GM23248 (cell line): Measurements from ENCODE around the gene MEF2A. TPM values are rescaled to one million over a fixed set of nuclear protein-coding genes. Genes with fewer than 3 reads are reported as not detected.

Source experiments
- DNase-seq: peaks from one replicate; pipeline ENCODE4 v3.0.0-alpha.2; 2015
- H2AFZ ChIP-seq: fragments of 200-600 bp; sonication (generic); 2 replicates; pipeline ENCODE4 v1.6.1; 2016; ENCODE audit warnings: antibody characterized with exemption
- H3F3A ChIP-seq: fragments of 200-600 bp; sonication (generic); 2 replicates; pipeline ENCODE4 v1.6.1; 2016; ENCODE audit warnings: mild to moderate bottlenecking, antibody characterized with exemption, mixed run types; ENCODE audit not compliant: insufficient read depth
- H3K27ac ChIP-seq: fragments of 200-600 bp; sonication (generic); 2 replicates; pipeline ENCODE4 v1.5.1; 2016; ENCODE audit warnings: mild to moderate bottlenecking
- H3K27me3 ChIP-seq: fragments of 200-600 bp; sonication (generic); replicated peaks from 2 replicates; pipeline ENCODE4 v1.6.1; 2016; ENCODE audit warnings: mild to moderate bottlenecking; ENCODE audit not compliant: insufficient read depth
- H3K36me3 ChIP-seq: fragments of 200-600 bp; sonication (generic); 2 replicates; pipeline ENCODE4 v1.6.1; 2016; ENCODE audit warnings: low read depth, mild to moderate bottlenecking
- H3K4me1 ChIP-seq: fragments of 200-600 bp; sonication (generic); 2 replicates; pipeline ENCODE4 v1.6.1; 2016; ENCODE audit warnings: mild to moderate bottlenecking; ENCODE audit not compliant: insufficient read depth
- H3K4me2 ChIP-seq: fragments of 200-600 bp; sonication (generic); one replicate; pipeline ENCODE4 v1.6.1; 2016; ENCODE audit warnings: mild to moderate bottlenecking; ENCODE audit not compliant: unreplicated experiment
- H3K4me3 ChIP-seq: fragments of 200-600 bp; sonication (generic); 2 replicates; pipeline ENCODE4 v1.5.1; 2016; ENCODE audit warnings: mild to moderate bottlenecking
- H3K79me2 ChIP-seq: fragments of 200-600 bp; sonication (generic); 2 replicates; pipeline ENCODE4 v1.6.1; 2016; ENCODE audit warnings: mild to moderate bottlenecking; ENCODE audit not compliant: insufficient read depth
- H3K9ac ChIP-seq: fragments of 200-600 bp; sonication (generic); 2 replicates; pipeline ENCODE4 v1.6.1; 2016; ENCODE audit warnings: mild to moderate bottlenecking
- H3K9me2 ChIP-seq: fragments of 200-600 bp; sonication (generic); 2 replicates; pipeline ENCODE4 v1.6.1; 2016; ENCODE audit warnings: mixed run types, mild to moderate bottlenecking, moderate library complexity; ENCODE audit not compliant: insufficient read depth
- H3K9me3 ChIP-seq: fragments of 200-600 bp; sonication (generic); one replicate; pipeline ENCODE4 v1.6.1; 2017; ENCODE audit warnings: low read depth
- H4K20me1 ChIP-seq: fragments of 200-600 bp; sonication (generic); 2 replicates; pipeline ENCODE4 v1.6.0; 2016; ENCODE audit not compliant: insufficient read depth
- EZH2 ChIP-seq: fragments of 200-600 bp; sonication (generic); IDR thresholded peaks from 2 replicates; pipeline ENCODE4 v1.6.1; 2018; ENCODE audit warnings: antibody characterized with exemption, mild to moderate bottlenecking; ENCODE audit not compliant: insufficient read depth, poor library complexity, severe bottlenecking
- EZH2phosphoT487 ChIP-seq: fragments of 200-600 bp; sonication (generic); IDR thresholded peaks from 2 replicates; pipeline ENCODE4 v1.6.1; 2018; ENCODE audit warnings: antibody characterized with exemption, moderate library complexity, mild to moderate bottlenecking, low read depth; ENCODE audit not compliant: insufficient read depth
- WGBS, 2 experiments: methylation state at CpG; one replicate each; pipeline ENCODE4 v1.1.6; 2015 to 2017; ENCODE audit warnings: low lambda C conversion rate in 2 of 2, low coverage in 1 of 2; ENCODE audit errors: missing lambda C conversion rate in 2 of 2; 5-methylcytosine and 5-hydroxymethylcytosine counted together
- in situ Hi-C: fragments of 300-500 bp; cut with MboI; formaldehyde crosslinking; loops from 2 replicates; pipeline ENCODE4 v1.15.0; 2020
- polyA plus RNA-seq: library from polyadenylated mRNA; unstranded; fragments of >200 nt; fragmentation: Nextera tagmentation; extraction: Ambion mirVana; gene quantifications from 2 replicates; pipeline ENCODE4 v1.2.1, GENCODE V29; 2016
- total RNA-seq: library from RNA; depleted of rRNA; stranded (reverse); fragments of >200 nt; shearing (Covaris generic); gene quantifications from 2 replicates; pipeline ENCODE4 v1.2.3, GENCODE V29; 2014

Gene MEF2A
- total and polyA plus RNA-seq, 2 experiments from 2014 or later: 24.3 to 37.8 TPM

GRCh38 chr15:99752556-99752955, 186.8 kb downstream of the MEF2A start:
- no peak overlapping the region for H2AFZ ChIP-seq
- H3K36me3 ChIP-seq: no peaks in the 10 kb centered on the region
- H3K4me3 ChIP-seq: no peak overlapping the region
- no peaks in the 10 kb centered on the region for H3K9me3 ChIP-seq
- H3K4me2 ChIP-seq: no peak overlapping the region
- no peaks in the 10 kb centered on the region for H3F3A ChIP-seq
- H4K20me1 ChIP-seq: no peaks in the 10 kb centered on the region
- no peaks in the 10 kb centered on the region for H3K27me3 ChIP-seq
- no peaks in the 10 kb centered on the region for H3K9me2 ChIP-seq
- in situ Hi-C loops: no loop called here
- no peaks in the 10 kb centered on the region for H3K79me2 ChIP-seq
- no peaks in the 10 kb centered on the region for H3K4me1 ChIP-seq
- no peak for DNase-seq
- H3K27ac ChIP-seq: no peak overlapping the region
- no peak for TF ChIP-seq EZH2phosphoT487
- no peak for TF ChIP-seq EZH2
- WGBS, 2 experiments: 60 to 72% methylated on average over 4 of the region's 4 CpGs
- H3K9ac ChIP-seq: no peak overlapping the region

DNA sequence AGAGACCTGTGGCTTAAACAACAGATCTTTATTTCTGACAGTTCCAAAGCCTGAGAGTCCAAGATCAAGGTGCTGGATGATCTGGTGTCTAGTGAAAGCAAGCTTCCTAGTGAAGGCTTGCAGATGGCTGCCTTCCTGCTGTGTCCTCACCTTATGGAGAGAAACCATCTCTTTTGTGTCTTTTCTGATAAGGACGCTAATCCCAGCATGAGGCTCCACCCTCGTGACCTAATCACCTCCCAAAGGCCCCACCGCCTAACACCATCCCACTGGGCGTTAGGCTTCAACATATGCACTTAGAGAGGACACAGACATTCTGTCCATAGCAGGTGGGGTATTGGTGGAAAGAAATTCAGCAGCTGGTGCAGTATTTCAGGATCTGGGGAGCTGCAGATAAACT, 187.3 kb downstream of the MEF2A start:
- 86 to 92% methylated on average over 4 of the region's 4 CpGs for WGBS, 2 experiments
- no peak overlapping the region for H3K4me3 ChIP-seq
- H2AFZ ChIP-seq: no peak overlapping the region
- no peaks in the 10 kb centered on the region for H3K9me2 ChIP-seq
- DNase-seq: no peak
- TF ChIP-seq EZH2 (no peak), EZH2phosphoT487 (no peak)
- H3K27ac ChIP-seq: no peak overlapping the region
- no peaks in the 10 kb centered on the region for H3K4me1 ChIP-seq
- H3K36me3 ChIP-seq: no peaks in the 10 kb centered on the region
- no peaks in the 10 kb centered on the region for H4K20me1 ChIP-seq
- no peaks in the 10 kb centered on the region for H3F3A ChIP-seq
- no peaks in the 10 kb centered on the region for H3K79me2 ChIP-seq
- H3K9ac ChIP-seq: no peak overlapping the region
- no peak overlapping the region for H3K4me2 ChIP-seq
- in situ Hi-C loops: no loop called here
- H3K9me3 ChIP-seq: no peaks in the 10 kb centered on the region
- no peaks in the 10 kb centered on the region for H3K27me3 ChIP-seq

DNA sequence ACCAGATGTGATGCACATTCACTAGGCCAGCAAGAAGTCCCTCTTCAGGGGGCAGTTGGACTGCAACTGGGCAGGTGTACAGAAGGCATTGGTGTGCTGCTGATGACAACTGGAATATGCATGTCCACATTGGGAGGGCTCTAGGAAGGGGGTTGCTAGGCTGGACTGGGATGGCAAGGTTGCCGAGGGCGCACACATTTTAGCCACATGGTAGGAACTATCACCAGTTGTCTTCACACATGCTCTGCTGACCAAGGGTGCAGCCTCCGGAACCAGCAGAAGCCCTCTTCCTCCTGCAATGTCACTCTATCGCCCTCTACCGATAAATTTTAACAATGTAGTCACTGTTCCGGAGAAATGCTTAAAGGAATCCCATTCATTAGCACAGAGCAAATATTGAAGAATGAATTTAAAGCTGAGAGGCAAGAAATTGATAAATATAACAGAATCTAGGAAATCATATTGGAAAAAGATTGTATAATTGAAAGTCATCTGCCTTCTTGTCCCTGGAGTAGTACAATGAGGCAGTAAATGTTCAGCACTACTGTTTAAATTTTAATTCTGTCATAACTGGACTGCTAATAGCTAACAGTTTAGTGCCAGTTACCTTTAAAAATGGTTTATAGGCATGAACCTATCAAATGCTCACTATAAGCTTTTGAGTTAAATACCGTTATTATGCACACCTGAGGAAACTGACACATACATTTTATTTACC, 190.1 kb downstream of the MEF2A start:
- Histone ChIP-seq H4K20me1 (no peaks in the 10 kb centered on the region), H3K9me2 (no peaks in the 10 kb centered on the region), H3K27me3 (no peaks in the 10 kb centered on the region), H3K27ac (no peak overlapping the region), H3K4me1 (no peaks in the 10 kb centered on the region), H3F3A (no peaks in the 10 kb centered on the region), H3K4me3 (no peak overlapping the region), H2AFZ (no peak overlapping the region), H3K4me2 (no peak overlapping the region), H3K9ac (no peak overlapping the region), H3K79me2 (no peaks in the 10 kb centered on the region), H3K9me3 (no peaks in the 10 kb centered on the region), H3K36me3 (no peaks in the 10 kb centered on the region)
- in situ Hi-C loops: no loop called here
- 10 to 12% methylated on average over 7 of the region's 7 CpGs for WGBS, 2 experiments
- TF ChIP-seq EZH2phosphoT487: no peak
- TF ChIP-seq EZH2: no peak
- peak; percentile 76 for DNase-seq

DNA sequence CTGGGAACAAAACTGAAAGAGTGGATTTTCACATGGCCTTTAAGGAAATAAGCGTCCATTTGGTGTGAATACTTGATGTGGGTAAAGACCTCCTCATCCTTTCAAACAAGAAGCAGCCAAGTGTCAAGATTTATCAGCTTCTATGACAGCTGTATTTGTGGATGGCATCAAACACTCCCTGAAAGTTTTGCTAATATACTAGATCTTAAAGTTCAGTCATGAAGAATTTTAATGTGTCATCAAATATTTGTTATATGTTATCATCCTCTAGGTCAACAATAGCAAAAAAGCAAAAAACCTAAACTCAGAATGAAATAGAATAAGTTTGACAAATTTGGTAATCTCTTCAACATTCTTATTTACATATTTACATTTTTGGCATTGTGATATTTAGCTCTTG, 196.5 kb downstream of the MEF2A start:
- no peaks in the 10 kb centered on the region for H3K9me3 ChIP-seq
- H3K4me2 ChIP-seq: no peak overlapping the region
- H3K4me3 ChIP-seq: no peak overlapping the region
- H3K9ac ChIP-seq: no peak overlapping the region
- in situ Hi-C loops: no loop called here
- no peaks in the 10 kb centered on the region for H3K79me2 ChIP-seq
- no peaks in the 10 kb centered on the region; the same call in 1 of the 2 replicates for H3K27me3 ChIP-seq
- H3K4me1 ChIP-seq: no peaks in the 10 kb centered on the region
- no peak for TF ChIP-seq EZH2
- TF ChIP-seq EZH2phosphoT487: no peak
- H3K27ac ChIP-seq: no peak overlapping the region
- peak; percentile 41 for DNase-seq
- no peaks in the 10 kb centered on the region for H4K20me1 ChIP-seq
- no peaks in the 10 kb centered on the region for H3K9me2 ChIP-seq
- H3F3A ChIP-seq: no peaks in the 10 kb centered on the region
- H2AFZ ChIP-seq: no peak overlapping the region
- no peaks in the 10 kb centered on the region for H3K36me3 ChIP-seq
- WGBS, 2 experiments: 50 to 56% methylated on average over 1 of the region's 1 CpG
